GM19463 (cell line): ENCODE data around the gene TBC1D14.
"Not testable (repeated sequence)": the region's sequence is repeated elsewhere in the genome, so short reads cannot be mapped to it uniquely, and the experiment has no call there.

Experiments used
- ATAC-seq: cut with Tn5 transposase; IDR thresholded peaks from one replicate; pipeline ENCODE4 v1.9.1; 2021; ENCODE audit warnings: mild to moderate bottlenecking, moderate library complexity; ENCODE audit not compliant: unreplicated experiment

The TBC1D14 gene

GRCh38 chr4:7073526-7074390, 164.1 kb downstream of the TBC1D14 start:
- ATAC-seq, result no peak

GRCh38 chr4:7074426-7074825, 164.8 kb downstream of the TBC1D14 start:
- no peak for ATAC-seq

- no peak for ATAC-seq
Measured at GRCh38 chr4:7075962-7076695, 166.5 kb downstream of the TBC1D14 start.

- ATAC-seq, result no peak
Measured at GRCh38 chr4:7076696-7077082, 167.1 kb downstream of the TBC1D14 start.

GRCh38 chr4:7077371-7077770, 167.7 kb downstream of the TBC1D14 start:
- no peak for ATAC-seq

GRCh38 chr4:7078025-7078424, 168.4 kb downstream of the TBC1D14 start:
- ATAC-seq, result no peak

- not testable (repeated sequence) for ATAC-seq
Measured at GRCh38 chr4:7079483-7079882, 169.9 kb downstream of the TBC1D14 start.

GRCh38 chr4:7079909-7080308, 170.3 kb downstream of the TBC1D14 start:
- ATAC-seq, result not testable (repeated sequence)
